Stimulated activated CD4-positive, alpha-beta T cell treated with anti-CD3 and anti-CD28 coated beads, TNF-alpha, amount 100 ng/mL, for 24 hours (primary cell): ENCODE data around the gene MTA1.

Experiments used
- DNase-seq, 3 experiments: peaks; one replicate each; pipeline ENCODE4 v3.0.0-alpha.2; 2020; ENCODE audit warnings: low read depth in 3 of 3

The MTA1 gene

GRCh38 chr14:105461903-105462302, 42.3 kb downstream of the MTA1 start:
- DNase-seq = no peak

GRCh38 chr14:105464501-105464900, 44.9 kb downstream of the MTA1 start:
- no peak for DNase-seq

DNA sequence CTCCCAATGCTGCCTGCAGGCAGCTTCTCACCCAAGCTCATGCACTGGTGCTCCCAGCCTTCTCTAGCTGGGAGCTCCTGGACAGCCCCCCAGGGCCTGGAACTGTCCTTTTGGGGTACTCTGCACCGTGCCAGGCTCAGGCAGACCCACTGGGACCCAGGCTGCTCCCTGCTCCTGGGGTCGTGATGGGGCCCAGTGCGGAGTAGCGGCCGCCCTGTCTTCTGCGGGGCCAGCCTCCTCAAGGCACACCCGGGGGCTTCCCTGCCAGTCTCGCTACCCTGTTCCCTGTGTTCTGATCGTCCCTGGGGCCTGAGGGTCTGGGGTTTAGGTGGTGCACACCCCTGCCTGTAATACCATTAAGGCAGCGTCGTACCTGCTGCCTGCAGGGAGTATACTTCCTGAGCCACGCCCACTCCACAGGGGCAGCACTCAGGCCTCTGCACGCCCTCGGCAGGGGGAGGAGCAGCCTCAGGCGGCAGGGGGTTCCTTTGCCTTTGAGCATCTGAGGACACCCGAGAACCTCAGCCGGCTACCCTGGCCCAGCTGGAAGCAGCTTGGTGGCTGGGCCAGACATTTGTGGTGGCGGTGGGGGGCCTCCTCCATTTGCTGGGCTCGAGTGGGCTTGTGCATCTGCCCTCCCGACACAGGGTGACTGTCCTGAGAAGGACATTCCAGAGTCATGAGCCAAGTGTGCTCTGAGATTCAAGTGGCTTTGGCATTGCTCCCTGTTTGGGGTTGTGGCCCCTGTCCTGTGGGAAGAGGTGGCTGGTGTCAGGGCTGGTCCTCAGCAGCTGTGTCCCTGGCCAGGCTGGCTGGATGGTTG, 45.8 kb downstream of the MTA1 start:
- no peak for DNase-seq

GRCh38 chr14:105466531-105467248, 47.1 kb downstream of the MTA1 start:
- DNase-seq = no peak

GRCh38 chr14:105467249-105467941, 47.8 kb downstream of the MTA1 start:
- DNase-seq = no peak

DNA sequence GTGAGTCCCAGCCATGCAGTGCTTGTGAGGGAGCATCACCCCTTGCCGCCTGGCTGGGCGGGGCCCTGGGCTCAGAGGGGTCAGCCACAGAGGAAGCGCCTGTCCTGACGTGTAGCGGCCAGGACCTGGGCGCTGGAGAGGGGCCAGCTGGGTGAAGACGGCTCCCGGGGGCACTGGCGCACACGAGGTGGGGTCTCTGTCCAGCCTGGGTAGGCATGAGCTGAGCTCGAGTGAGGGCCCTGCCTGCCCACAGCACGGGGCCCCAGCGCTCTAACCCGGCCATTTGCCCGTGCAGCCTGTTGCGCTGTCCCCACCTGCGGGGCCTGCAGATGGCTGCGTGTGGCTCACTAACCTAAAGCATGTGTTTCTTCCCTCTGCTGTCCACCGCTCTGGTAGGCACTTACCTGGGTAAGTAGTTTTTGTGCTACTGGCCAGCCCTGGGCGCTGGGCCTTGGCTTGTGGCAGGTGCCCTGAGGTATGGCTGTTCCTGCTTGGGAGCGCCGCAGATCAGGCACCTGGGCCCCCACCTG, 48.4 kb downstream of the MTA1 start:
- no peak for DNase-seq

DNA sequence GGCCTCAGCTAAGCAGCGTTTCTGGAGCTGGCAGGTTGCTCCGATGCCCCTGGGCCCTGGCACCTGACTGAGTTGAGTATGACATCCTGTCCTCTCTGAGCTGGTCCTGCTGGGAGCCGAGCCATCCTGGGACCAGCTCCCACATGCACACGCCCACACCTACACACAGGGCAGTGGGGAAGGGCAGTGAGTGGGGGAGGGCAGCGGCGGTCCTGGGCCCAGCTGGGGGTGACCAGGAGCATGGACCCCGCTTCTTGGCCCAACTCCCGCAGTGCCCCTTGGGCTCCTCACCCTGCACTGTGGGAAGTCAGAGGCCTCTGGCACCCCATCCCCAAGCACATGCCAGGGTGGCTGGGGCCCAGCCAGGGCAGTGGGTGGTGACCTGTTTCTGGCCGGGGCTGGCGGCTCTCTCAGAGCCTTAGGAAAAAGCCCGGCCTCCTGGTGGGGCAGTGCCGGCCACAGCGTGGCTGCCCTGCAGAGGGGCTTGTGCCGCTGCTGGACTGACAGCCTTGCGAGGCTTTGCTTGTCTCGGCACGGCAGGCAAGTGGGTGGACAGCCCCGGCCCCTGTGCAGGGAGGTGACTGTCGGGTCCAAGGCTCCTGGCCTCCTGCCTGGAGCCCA, 49.1 kb downstream of the MTA1 start:
- no peak for DNase-seq

- no peak for DNase-seq
Measured at GRCh38 chr14:105469456-105470349, 50.1 kb downstream of the MTA1 start.

GRCh38 chr14:105470350-105471296, 51.0 kb downstream of the MTA1 start:
- DNase-seq = no peak

GRCh38 chr14:105471297-105471821, 51.7 kb downstream of the MTA1 start:
- no peak for DNase-seq

DNA sequence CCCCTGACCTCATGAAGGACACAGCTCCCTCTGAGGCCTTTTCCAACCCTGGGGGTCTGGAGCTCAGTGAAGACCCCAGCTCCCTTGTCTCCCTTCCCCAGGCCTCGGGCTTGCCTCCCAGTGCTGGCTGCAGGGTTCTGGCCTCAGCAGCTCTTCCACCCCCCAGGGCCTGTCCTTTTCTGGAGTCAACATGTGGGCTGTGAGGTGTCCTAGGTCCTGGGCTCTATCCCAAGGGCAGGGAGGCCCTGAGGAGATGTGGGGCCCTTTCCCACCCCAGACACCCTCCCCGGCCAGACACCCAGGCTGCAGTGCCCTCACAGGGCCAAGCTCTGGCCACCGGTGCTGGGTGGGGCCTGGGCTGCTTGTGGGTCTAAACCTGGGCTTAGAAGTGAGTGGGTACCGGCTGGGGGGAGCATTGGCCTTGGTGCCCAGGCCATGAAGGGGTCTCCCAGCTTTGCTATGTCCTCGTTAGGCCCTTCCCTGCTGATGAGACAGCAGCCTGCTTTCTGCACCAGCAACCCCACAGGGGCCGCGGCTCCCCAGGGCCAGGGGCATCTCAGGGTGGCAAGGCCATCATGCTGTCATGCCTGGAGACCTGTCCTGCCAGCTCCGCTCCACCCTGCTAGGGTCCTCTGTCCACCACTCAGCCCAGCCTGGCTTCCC, 52.3 kb downstream of the MTA1 start:
- DNase-seq = no peak

- no peak for DNase-seq
Measured at GRCh38 chr14:105472486-105472991, 52.9 kb downstream of the MTA1 start.

GRCh38 chr14:105473033-105473676, 53.5 kb downstream of the MTA1 start:
- no peak for DNase-seq

- DNase-seq = peak in 2 of 3 experiments; percentile 40 to 64
Measured at GRCh38 chr14:105473677-105474482, 54.3 kb downstream of the MTA1 start.

DNA sequence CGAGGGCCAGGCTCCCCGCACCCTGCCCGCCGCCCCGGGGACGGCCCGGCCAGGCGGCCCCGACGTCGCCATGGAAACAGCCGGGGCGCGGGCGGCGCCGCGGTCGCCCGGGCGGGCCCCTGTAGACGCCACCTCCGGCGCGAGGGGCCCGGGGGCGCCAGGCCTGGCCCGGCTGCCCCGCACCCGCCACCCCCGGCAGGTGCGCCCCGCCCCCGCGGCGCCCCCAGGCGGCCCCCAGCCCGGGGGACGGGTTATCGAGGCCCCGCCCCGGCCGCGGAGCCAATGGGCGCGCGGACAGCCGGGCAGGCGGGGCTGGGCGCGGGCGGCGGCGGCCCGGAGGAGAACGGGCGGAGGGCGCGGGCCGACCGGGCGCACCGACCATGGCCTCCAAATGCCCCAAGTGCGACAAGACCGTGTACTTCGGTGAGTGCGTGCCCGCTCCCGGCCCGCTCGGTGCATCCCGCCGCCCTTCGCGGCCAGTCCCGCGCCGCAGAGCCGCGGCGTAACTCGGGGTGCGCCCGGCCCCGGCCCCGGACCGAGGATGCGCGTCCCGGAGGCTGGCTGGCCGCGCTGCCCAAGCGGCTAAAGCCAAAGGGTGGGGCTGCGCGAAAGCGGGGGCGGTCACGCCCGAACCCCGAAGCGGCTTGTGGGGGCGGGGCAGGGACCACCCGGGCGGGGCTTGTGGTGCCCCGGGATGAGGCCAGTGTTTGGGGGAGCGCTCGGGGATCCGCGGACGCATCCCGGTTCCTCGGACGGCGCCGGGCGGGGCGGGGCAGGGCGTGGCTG, 55.0 kb downstream of the MTA1 start, which contains the start of gene CRIP2:
Gene CRIP2, plus strand, starts transcription at position 339 of the 786 bp plus-strand sequence. Its CDS starts 42 bp downstream, at position 381.
- DNase-seq = no peak
